GM12864 (cell line): ENCODE measurements around the gene WT1.

Source experiments
- DNase-seq: peaks from one replicate; pipeline ENCODE4 v3.0.0-alpha.2; 2011; ENCODE audit warnings: low read depth
- H3K4me3 ChIP-seq: 2 replicates; pipeline ENCODE4 v1.5.1; 2011; ENCODE audit warnings: mild to moderate bottlenecking, low read depth, low read length, control low read depth
- CTCF ChIP-seq: IDR thresholded peaks from 2 replicates; pipeline ENCODE4 v1.5.1; 2011; ENCODE audit warnings: low read depth, mild to moderate bottlenecking, moderate library complexity, low read length, control low read depth, inconsistent platforms; ENCODE audit errors: missing control alignments

WT1 gene

GRCh38 chr11:32340181-32340580 is 95.2 kb downstream of the WT1 start:
- TF ChIP-seq CTCF: no peak
- no peak for DNase-seq
- H3K4me3 ChIP-seq: no peak overlapping the region
